SK-N-SH (cell line): ENCODE results near the gene SEMA3G.

Experiments
- ELF1 ChIP-seq: IDR thresholded peaks from 2 replicates; pipeline ENCODE4 v1.4.0; 2012
- JUND ChIP-seq: IDR thresholded peaks from 2 replicates; pipeline ENCODE4 v1.4.0; 2012
- POLR2AphosphoS5 ChIP-seq: IDR thresholded peaks from 2 replicates; pipeline ENCODE4 v1.6.1; 2012; ENCODE audit warnings: low read depth, low read length
- RAD21 ChIP-seq: IDR thresholded peaks from 2 replicates; pipeline ENCODE4 v1.6.1; 2012; ENCODE audit warnings: mild to moderate bottlenecking, low read length
- SIN3A ChIP-seq: IDR thresholded peaks from 2 replicates; pipeline ENCODE4 v1.6.1; 2012; ENCODE audit warnings: low read depth, mild to moderate bottlenecking, low read length, moderate library complexity, borderline replicate concordance
- SMC3 ChIP-seq: IDR thresholded peaks from 2 replicates; pipeline ENCODE4 v1.6.1; 2012; ENCODE audit warnings: low read depth, low read length, improper control_type of control experiment
- TEAD4 ChIP-seq: IDR thresholded peaks from 2 replicates; pipeline ENCODE4 v1.4.0; 2012; ENCODE audit warnings: mild to moderate bottlenecking, borderline replicate concordance; ENCODE audit not compliant: insufficient read depth
- YY1 ChIP-seq: IDR thresholded peaks from 2 replicates; pipeline ENCODE4 v1.4.0; 2012; ENCODE audit warnings: low read depth, mild to moderate bottlenecking
- TF ChIP-seq, protein P1 (sequence below): fragments of 200-600 bp; sonication (generic); IDR thresholded peaks from 2 replicates; pipeline ENCODE4 v1.6.1; 2017; ENCODE audit warnings: antibody characterized with exemption, mild to moderate bottlenecking, moderate library complexity
- TF ChIP-seq, protein P2 (sequence below): IDR thresholded peaks from 2 replicates; pipeline ENCODE4 v1.6.1; 2012; ENCODE audit warnings: mild to moderate bottlenecking, low read depth, low read length, moderate library complexity

DNA sequence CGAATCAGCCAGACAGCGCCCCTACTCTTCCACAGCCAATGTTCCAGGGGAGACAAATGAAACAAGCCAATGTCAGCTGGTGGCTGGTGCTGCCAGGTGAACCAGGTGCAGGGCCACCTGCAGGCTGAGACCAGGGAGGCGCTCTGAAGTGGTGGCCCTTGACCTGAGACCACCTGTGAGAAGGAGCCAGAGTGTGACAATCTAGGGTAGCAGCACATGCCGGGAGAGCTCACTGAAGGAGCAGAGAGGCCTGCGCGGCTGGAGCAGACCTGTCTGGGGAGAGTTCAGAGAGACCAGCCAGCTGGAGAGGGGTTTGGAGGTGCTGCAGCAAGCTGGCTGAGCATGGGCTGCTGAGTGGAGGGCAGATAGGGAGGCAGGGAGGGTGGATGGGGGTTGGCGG, 49.5 kb upstream of the SEMA3G start:
- TF ChIP-seq, protein P1, sequence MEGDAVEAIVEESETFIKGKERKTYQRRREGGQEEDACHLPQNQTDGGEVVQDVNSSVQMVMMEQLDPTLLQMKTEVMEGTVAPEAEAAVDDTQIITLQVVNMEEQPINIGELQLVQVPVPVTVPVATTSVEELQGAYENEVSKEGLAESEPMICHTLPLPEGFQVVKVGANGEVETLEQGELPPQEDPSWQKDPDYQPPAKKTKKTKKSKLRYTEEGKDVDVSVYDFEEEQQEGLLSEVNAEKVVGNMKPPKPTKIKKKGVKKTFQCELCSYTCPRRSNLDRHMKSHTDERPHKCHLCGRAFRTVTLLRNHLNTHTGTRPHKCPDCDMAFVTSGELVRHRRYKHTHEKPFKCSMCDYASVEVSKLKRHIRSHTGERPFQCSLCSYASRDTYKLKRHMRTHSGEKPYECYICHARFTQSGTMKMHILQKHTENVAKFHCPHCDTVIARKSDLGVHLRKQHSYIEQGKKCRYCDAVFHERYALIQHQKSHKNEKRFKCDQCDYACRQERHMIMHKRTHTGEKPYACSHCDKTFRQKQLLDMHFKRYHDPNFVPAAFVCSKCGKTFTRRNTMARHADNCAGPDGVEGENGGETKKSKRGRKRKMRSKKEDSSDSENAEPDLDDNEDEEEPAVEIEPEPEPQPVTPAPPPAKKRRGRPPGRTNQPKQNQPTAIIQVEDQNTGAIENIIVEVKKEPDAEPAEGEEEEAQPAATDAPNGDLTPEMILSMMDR: no peak
- TF ChIP-seq TEAD4 (no peak), RAD21 (no peak), POLR2AphosphoS5 (no peak), JUND (no peak), YY1 (no peak), SMC3 (no peak), SIN3A (no peak), ELF1 (no peak)
- TF ChIP-seq, protein P2, sequence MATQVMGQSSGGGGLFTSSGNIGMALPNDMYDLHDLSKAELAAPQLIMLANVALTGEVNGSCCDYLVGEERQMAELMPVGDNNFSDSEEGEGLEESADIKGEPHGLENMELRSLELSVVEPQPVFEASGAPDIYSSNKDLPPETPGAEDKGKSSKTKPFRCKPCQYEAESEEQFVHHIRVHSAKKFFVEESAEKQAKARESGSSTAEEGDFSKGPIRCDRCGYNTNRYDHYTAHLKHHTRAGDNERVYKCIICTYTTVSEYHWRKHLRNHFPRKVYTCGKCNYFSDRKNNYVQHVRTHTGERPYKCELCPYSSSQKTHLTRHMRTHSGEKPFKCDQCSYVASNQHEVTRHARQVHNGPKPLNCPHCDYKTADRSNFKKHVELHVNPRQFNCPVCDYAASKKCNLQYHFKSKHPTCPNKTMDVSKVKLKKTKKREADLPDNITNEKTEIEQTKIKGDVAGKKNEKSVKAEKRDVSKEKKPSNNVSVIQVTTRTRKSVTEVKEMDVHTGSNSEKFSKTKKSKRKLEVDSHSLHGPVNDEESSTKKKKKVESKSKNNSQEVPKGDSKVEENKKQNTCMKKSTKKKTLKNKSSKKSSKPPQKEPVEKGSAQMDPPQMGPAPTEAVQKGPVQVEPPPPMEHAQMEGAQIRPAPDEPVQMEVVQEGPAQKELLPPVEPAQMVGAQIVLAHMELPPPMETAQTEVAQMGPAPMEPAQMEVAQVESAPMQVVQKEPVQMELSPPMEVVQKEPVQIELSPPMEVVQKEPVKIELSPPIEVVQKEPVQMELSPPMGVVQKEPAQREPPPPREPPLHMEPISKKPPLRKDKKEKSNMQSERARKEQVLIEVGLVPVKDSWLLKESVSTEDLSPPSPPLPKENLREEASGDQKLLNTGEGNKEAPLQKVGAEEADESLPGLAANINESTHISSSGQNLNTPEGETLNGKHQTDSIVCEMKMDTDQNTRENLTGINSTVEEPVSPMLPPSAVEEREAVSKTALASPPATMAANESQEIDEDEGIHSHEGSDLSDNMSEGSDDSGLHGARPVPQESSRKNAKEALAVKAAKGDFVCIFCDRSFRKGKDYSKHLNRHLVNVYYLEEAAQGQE: no peak
